Activated CD4-positive, alpha-beta memory T cell treated with anti-CD3 and anti-CD28 coated beads for 36 hours (primary cell): ENCODE data around the gene CHST8. TPM values are rescaled to one million over a fixed set of nuclear protein-coding genes. Genes with fewer than 3 reads are reported as not detected.

Experiments used
- CTCF ChIA-PET: fragments of 350-600 bp; sonication (Branson Sonifier 250); formaldehyde crosslinking; loops from one replicate; lab custom pipeline; 2021; ENCODE audit warnings: antibody characterized with exemption, inconsistent platforms; lab: Charles Lee
- POLR2A ChIA-PET: fragments of 350-600 bp; sonication (Branson Sonifier 250); formaldehyde crosslinking; loops from one replicate; lab custom pipeline; 2021; ENCODE audit warnings: antibody characterized with exemption; lab: Charles Lee
- DNase-seq: peaks from one replicate; pipeline ENCODE4 v3.0.0-alpha.2; 2020
- H3K27ac Mint-ChIP-seq: one replicate; pipeline ENCODE4 v1.8.0; 2021; ENCODE audit warnings: mixed read lengths
- H3K27me3 Mint-ChIP-seq: one replicate; pipeline ENCODE4 v1.8.0; 2021; ENCODE audit warnings: mixed read lengths
- H3K36me3 Mint-ChIP-seq: one replicate; pipeline ENCODE4 v1.8.0; 2021; ENCODE audit warnings: mixed read lengths
- H3K4me1 Mint-ChIP-seq: one replicate; pipeline ENCODE4 v1.8.0; 2021; ENCODE audit warnings: low read depth, mixed read lengths
- H3K4me3 Mint-ChIP-seq: one replicate; pipeline ENCODE4 v1.8.0; 2021; ENCODE audit warnings: mild to moderate bottlenecking, mixed read lengths
- H3K9me3 Mint-ChIP-seq: one replicate; pipeline ENCODE4 v1.8.0; 2021; ENCODE audit warnings: mixed read lengths
- intact Hi-C: fragments of 100-400 bp; cut with micrococcal nuclease; formaldehyde crosslinking; loops from one replicate; pipeline ENCODE4 v1.15.1; 2023
- total RNA-seq, 2 experiments: library from RNA; stranded (reverse); gene quantifications; one replicate each; pipeline ENCODE4 v1.2.3, GENCODE V29; 2021

The CHST8 gene
- total RNA-seq, 2 experiments from 2014 or later = not detected

- ChIA-PET POLR2A (no interaction called here), CTCF (no interaction called here)
- intact Hi-C loops = no loop called here
- no peaks in the 10 kb centered on the region for H3K36me3 Mint-ChIP-seq
- no peak for DNase-seq
- H3K27me3 Mint-ChIP-seq = peaks cover 7% of the 10 kb centered on the region
- no peak overlapping the region for H3K27ac Mint-ChIP-seq
- no peaks in the 10 kb centered on the region for H3K9me3 Mint-ChIP-seq
- H3K4me1 Mint-ChIP-seq = peaks cover 10% of the 10 kb centered on the region
- no peak overlapping the region for H3K4me3 Mint-ChIP-seq
These were observed 166.9 kb downstream of the CHST8 start for GRCh38 chr19:33788676-33789075.

GRCh38 chr19:33789344-33789743, 167.6 kb downstream of the CHST8 start:
- intact Hi-C loops = no loop called here

GRCh38 chr19:33794683-33795369, 173.1 kb downstream of the CHST8 start:
- H3K27me3 Mint-ChIP-seq = peaks cover 9% of the 10 kb centered on the region
- ChIA-PET CTCF (interaction anchor here (0.7 to 5.0 kb wide), 10 partner anchors 10 to 247 kb away, joined by 3 to 68 read pairs (median 4); no protein-coding TSS in a partner anchor), POLR2A (interaction anchor here (0.6 kb wide), 1 partner anchor 17 kb away, joined by 3 read pairs; no protein-coding TSS in a partner anchor)
- no peak for DNase-seq
- no peaks in the 10 kb centered on the region for H3K9me3 Mint-ChIP-seq
- no peaks in the 10 kb centered on the region for H3K36me3 Mint-ChIP-seq
- intact Hi-C loops = no loop called here
- H3K4me3 Mint-ChIP-seq = peak overlapping the region; percentile 61
- peaks cover 2% of the 10 kb centered on the region for H3K4me1 Mint-ChIP-seq
- H3K27ac Mint-ChIP-seq = no peak overlapping the region

More at GRCh38 chr19:33789344-33789743, 167.6 kb downstream of the CHST8 start:
- H3K36me3 Mint-ChIP-seq = no peaks in the 10 kb centered on the region
- CTCF ChIA-PET = no interaction called here
- no peak for DNase-seq
- H3K27me3 Mint-ChIP-seq = peaks cover 7% of the 10 kb centered on the region
- H3K4me1 Mint-ChIP-seq = peaks cover 10% of the 10 kb centered on the region
- H3K4me3 Mint-ChIP-seq = no peak overlapping the region
- H3K9me3 Mint-ChIP-seq = no peaks in the 10 kb centered on the region
- POLR2A ChIA-PET = no interaction called here
- H3K27ac Mint-ChIP-seq = no peak overlapping the region

- peak overlapping the region; percentile 71 for H3K4me3 Mint-ChIP-seq
- POLR2A ChIA-PET = interaction anchor here (1.4 kb wide), 2 partner anchors 24 to 421 kb away, joined by 4 to 8 read pairs; no protein-coding TSS in a partner anchor
- H3K9me3 Mint-ChIP-seq = no peaks in the 10 kb centered on the region
- CTCF ChIA-PET = interaction anchor here (0.7 to 5.0 kb wide), 10 partner anchors 11 to 246 kb away, joined by 3 to 68 read pairs (median 6); no protein-coding TSS in a partner anchor
- DNase-seq = peak; percentile 68
- intact Hi-C loops = loop anchor here (1.0 to 2.0 kb wide), 2 partner anchors 25 to 423 kb away; partner anchors contain the start of gene CEBPG
- H3K27ac Mint-ChIP-seq = peak overlapping the region; percentile 72
- peaks cover 9% of the 10 kb centered on the region for H3K27me3 Mint-ChIP-seq
- H3K36me3 Mint-ChIP-seq = no peaks in the 10 kb centered on the region
- peaks cover 2% of the 10 kb centered on the region for H3K4me1 Mint-ChIP-seq
These were observed 173.8 kb downstream of the CHST8 start for GRCh38 chr19:33795370-33796163.

GRCh38 chr19:33796164-33796875, 174.6 kb downstream of the CHST8 start, which contains the start of gene KCTD15:
KCTD15 (plus strand) TSS chr19:33796870; CDS start chr19:33800455, 3,585 bp downstream.
- H3K27ac Mint-ChIP-seq = peak within 1 kb of the TSS; percentile 72
- peaks cover 9% of the 10 kb centered on the region for H3K27me3 Mint-ChIP-seq
- H3K4me1 Mint-ChIP-seq = peaks cover 2% of the 10 kb centered on the region
- DNase-seq = peak; percentile 49
- intact Hi-C loops = loop anchor here (1.0 to 2.0 kb wide), 2 partner anchors 24 to 424 kb away; partner anchors contain the start of gene CEBPG
- no peaks in the 10 kb centered on the region for H3K9me3 Mint-ChIP-seq
- CTCF ChIA-PET = interaction anchor here (0.7 to 4.7 kb wide), 3 partner anchors 11 to 24 kb away, joined by 3 to 30 read pairs (median 9); no protein-coding TSS in a partner anchor
- peak within 1 kb of the TSS; percentile 75 for H3K4me3 Mint-ChIP-seq
- POLR2A ChIA-PET = interaction anchor here (0.6 to 1.5 kb wide), 5 partner anchors 9 to 422 kb away, joined by 3 to 8 read pairs (median 4); partner anchors contain the start of gene PEPD
- H3K36me3 Mint-ChIP-seq = no peaks in the 10 kb centered on the region

- peak; percentile 45 for DNase-seq
- CTCF ChIA-PET = interaction anchor here (2.0 to 4.7 kb wide), 2 partner anchors 20 to 22 kb away, joined by 9 to 30 read pairs; no protein-coding TSS in a partner anchor
- Mint-ChIP-seq H3K36me3 (no peaks in the 10 kb centered on the region), H3K27ac (no peak overlapping the region), H3K9me3 (no peaks in the 10 kb centered on the region), H3K4me3 (peak overlapping the region; percentile 74), H3K27me3 (peaks cover 9% of the 10 kb centered on the region), H3K4me1 (peaks cover 2% of the 10 kb centered on the region)
- intact Hi-C loops = loop anchor here (2.0 kb wide), 1 partner anchor 425 kb away; the partner anchor contains the start of gene CEBPG
- POLR2A ChIA-PET = interaction anchor here (0.5 to 1.5 kb wide), 4 partner anchors 7 to 276 kb away, joined by 3 to 4 read pairs (median 3); partner anchors contain the start of gene PEPD
These were observed 176.3 kb downstream of the CHST8 start for GRCh38 chr19:33797802-33798671.

GRCh38 chr19:33798681-33799111, 176.9 kb downstream of the CHST8 start:
- Mint-ChIP-seq H3K27ac (no peak overlapping the region), H3K9me3 (no peaks in the 10 kb centered on the region), H3K36me3 (no peaks in the 10 kb centered on the region), H3K4me1 (no peaks in the 10 kb centered on the region), H3K4me3 (peak overlapping the region; percentile 39), H3K27me3 (peaks cover 5% of the 10 kb centered on the region)
- ChIA-PET CTCF (interaction anchor here (4.7 kb wide), 1 partner anchor 21 kb away, joined by 30 read pairs; no protein-coding TSS in a partner anchor), POLR2A (interaction anchor here (0.5 to 1.0 kb wide), 2 partner anchors 21 to 22 kb away, joined by 3 read pairs; no protein-coding TSS in a partner anchor)
- no peak for DNase-seq
- intact Hi-C loops = no loop called here

- Mint-ChIP-seq H3K27ac (no peak overlapping the region), H3K36me3 (no peaks in the 10 kb centered on the region), H3K4me1 (no peaks in the 10 kb centered on the region), H3K4me3 (no peak overlapping the region), H3K27me3 (peaks cover 5% of the 10 kb centered on the region), H3K9me3 (no peaks in the 10 kb centered on the region)
- DNase-seq = no peak
- intact Hi-C loops = no loop called here
- CTCF ChIA-PET = interaction anchor here (4.7 kb wide), 1 partner anchor 22 kb away, joined by 30 read pairs; no protein-coding TSS in a partner anchor
- POLR2A ChIA-PET = no interaction called here
These were observed 177.7 kb downstream of the CHST8 start for GRCh38 chr19:33799476-33799875.

- no peak overlapping the region for H3K4me3 Mint-ChIP-seq
- ChIA-PET POLR2A (no interaction called here), CTCF (interaction anchor here (4.7 kb wide), 1 partner anchor 22 kb away, joined by 30 read pairs; no protein-coding TSS in a partner anchor)
- H3K36me3 Mint-ChIP-seq = no peaks in the 10 kb centered on the region
- no peak overlapping the region for H3K27ac Mint-ChIP-seq
- peaks cover 5% of the 10 kb centered on the region for H3K27me3 Mint-ChIP-seq
- intact Hi-C loops = no loop called here
- H3K4me1 Mint-ChIP-seq = no peaks in the 10 kb centered on the region
- no peaks in the 10 kb centered on the region for H3K9me3 Mint-ChIP-seq
- DNase-seq = no peak
These were observed 178.4 kb downstream of the CHST8 start for GRCh38 chr19:33800012-33800680.

GRCh38 chr19:33801411-33801810, 179.7 kb downstream of the CHST8 start:
- Mint-ChIP-seq H3K4me1 (peaks cover 6% of the 10 kb centered on the region), H3K36me3 (no peaks in the 10 kb centered on the region)
- CTCF ChIA-PET = interaction anchor here (1.1 kb wide), 1 partner anchor 23 kb away, joined by 4 read pairs; no protein-coding TSS in a partner anchor

More at GRCh38 chr19:33801411-33801810, 179.7 kb downstream of the CHST8 start:
- no peak for DNase-seq
- H3K9me3 Mint-ChIP-seq = no peaks in the 10 kb centered on the region
- no peak overlapping the region for H3K4me3 Mint-ChIP-seq
- intact Hi-C loops = no loop called here
- peaks cover 5% of the 10 kb centered on the region for H3K27me3 Mint-ChIP-seq
- POLR2A ChIA-PET = no interaction called here
- H3K27ac Mint-ChIP-seq = no peak overlapping the region
